IMR-90 (cell line): ENCODE results near the gene ZNF74. TPM values are rescaled to one million over a fixed set of nuclear protein-coding genes. Genes with fewer than 3 reads are reported as not detected.
"Not testable (repeated sequence)": the region's sequence is repeated elsewhere in the genome, so short reads cannot be mapped to it uniquely, and the experiment has no call there.

Experiments
- ATAC-seq: fragments of 200-7000 bp; cut with Tn5 transposase; 2 replicates; pipeline ENCODE4 v1.9.1; 2020; ENCODE audit warnings: low read depth, mild to moderate bottlenecking, moderate library complexity
- BruUV-seq: library from RNA; stranded (reverse); fragments of 400-500 nt; replicated peaks from 2 replicates; lab custom pipeline; 2021; lab: Mats Ljungman, UMichigan
- CTCF ChIA-PET: fragments of 300-600 bp; formaldehyde crosslinking; extraction: SDS; loops from one replicate; lab custom pipeline; 2021; ENCODE audit warnings: antibody characterized with exemption; lab: Yijun Ruan, JAX
- POLR2A ChIA-PET: fragments of 300-600 bp; sonication (Branson Sonifier 250); formaldehyde crosslinking; loops from one replicate; lab custom pipeline; 2022; ENCODE audit warnings: antibody characterized with exemption; ENCODE audit not compliant: unreplicated experiment; lab: Charles Lee
- DNase-seq: peaks from one replicate; pipeline ENCODE4 v3.0.0; 2013
- H2AFZ ChIP-seq: replicated peaks from 2 replicates; pipeline ENCODE3; 2013; ENCODE audit warnings: low read length, mild to moderate bottlenecking; ENCODE audit not compliant: poor library complexity
- H2AK5ac ChIP-seq: 2 replicates; pipeline ENCODE4 v1.6.1; 2013; ENCODE audit warnings: low read depth, low read length, inconsistent platforms
- H2AK9ac ChIP-seq: replicated peaks from 2 replicates; pipeline ENCODE3; 2013; ENCODE audit warnings: mild to moderate bottlenecking, low read depth, low read length, moderate library complexity; ENCODE audit not compliant: poor library complexity
- H2BK120ac ChIP-seq: 2 replicates; pipeline ENCODE4 v1.6.1; 2013; ENCODE audit warnings: low read depth, low read length, inconsistent platforms
- H2BK15ac ChIP-seq: 3 replicates; pipeline ENCODE4 v1.6.1; 2013; ENCODE audit warnings: low read depth, low read length, inconsistent platforms
- H2BK20ac ChIP-seq: 2 replicates; pipeline ENCODE4 v1.6.1; 2013; ENCODE audit warnings: low read depth, mild to moderate bottlenecking, inconsistent platforms, low read length, moderate library complexity
- H2BK5ac ChIP-seq: 2 replicates; pipeline ENCODE4 v1.6.1; 2013; ENCODE audit warnings: mild to moderate bottlenecking, low read depth, low read length, inconsistent platforms; ENCODE audit not compliant: poor library complexity, severe bottlenecking
- H3K14ac ChIP-seq: replicated peaks from 2 replicates; pipeline ENCODE4 v1.6.1; 2013; ENCODE audit warnings: low read depth, low read length, inconsistent platforms
- H3K18ac ChIP-seq: 2 replicates; pipeline ENCODE4 v1.6.1; 2013; ENCODE audit warnings: low read depth, low read length, control low read depth
- H3K23ac ChIP-seq: 2 replicates; pipeline ENCODE4 v1.6.1; 2013; ENCODE audit warnings: low read depth, low read length, inconsistent platforms
- H3K27ac ChIP-seq: 2 replicates; pipeline ENCODE4 v1.5.1; 2013; ENCODE audit warnings: mild to moderate bottlenecking, control low read depth, low read length; ENCODE audit not compliant: insufficient read depth
- H3K27me3 ChIP-seq: 2 replicates; pipeline ENCODE4 v1.6.1; 2013; ENCODE audit warnings: low read length; ENCODE audit not compliant: control insufficient read depth, insufficient read depth
- H3K36me3 ChIP-seq: 2 replicates; pipeline ENCODE4 v1.6.1; 2013; ENCODE audit warnings: low read length, mixed read lengths; ENCODE audit not compliant: control insufficient read depth, insufficient read depth
- H3K4ac ChIP-seq: 2 replicates; pipeline ENCODE4 v1.6.1; 2013; ENCODE audit warnings: low read depth, low read length, inconsistent platforms
- H3K4me1 ChIP-seq: 2 replicates; pipeline ENCODE4 v1.6.1; 2013; ENCODE audit warnings: low read length, mixed read lengths; ENCODE audit not compliant: control insufficient read depth, insufficient read depth
- H3K4me2 ChIP-seq: 2 replicates; pipeline ENCODE4 v1.6.1; 2013; ENCODE audit warnings: low read depth, mild to moderate bottlenecking, control low read depth, low read length, moderate library complexity
- H3K4me3 ChIP-seq: 2 replicates; pipeline ENCODE4 v1.5.1; 2013; ENCODE audit warnings: low read depth, mild to moderate bottlenecking, control low read depth, low read length, moderate library complexity; ENCODE audit not compliant: insufficient read depth
- H3K56ac ChIP-seq: 2 replicates; pipeline ENCODE4 v1.6.1; 2013; ENCODE audit warnings: low read length, inconsistent platforms; ENCODE audit not compliant: insufficient read depth; ENCODE audit errors: extremely low read depth
- H3K79me1 ChIP-seq, 2 experiments: 2 replicates each; pipeline ENCODE4 v1.6.1; 2013; ENCODE audit warnings: low read length in 2 of 2, inconsistent platforms in 1 of 2, low read depth in 1 of 2
- H3K9ac ChIP-seq: 2 replicates; pipeline ENCODE4 v1.6.1; 2013; ENCODE audit warnings: low read depth, low read length, control low read depth
- H3K9me1 ChIP-seq: 2 replicates; pipeline ENCODE4 v1.6.1; 2013; ENCODE audit warnings: low read length, inconsistent platforms; ENCODE audit not compliant: insufficient read depth
- H3K9me3 ChIP-seq: 2 replicates; pipeline ENCODE4 v1.6.1; 2013; ENCODE audit warnings: low read length; ENCODE audit not compliant: control insufficient read depth, insufficient read depth
- H4K20me1 ChIP-seq: 2 replicates; pipeline ENCODE4 v1.6.1; 2013; ENCODE audit warnings: low read length, inconsistent platforms; ENCODE audit not compliant: insufficient read depth
- H4K5ac ChIP-seq: 2 replicates; pipeline ENCODE4 v1.6.1; 2013; ENCODE audit warnings: mild to moderate bottlenecking, low read depth, low read length, control low read depth
- H4K8ac ChIP-seq, 2 experiments: 2 replicates each; pipeline ENCODE4 v1.6.1; 2013; ENCODE audit warnings: low read depth in 2 of 2, low read length in 2 of 2, control low read depth in 1 of 2, inconsistent platforms in 1 of 2
- H4K91ac ChIP-seq: 2 replicates; pipeline ENCODE4 v1.6.1; 2013; ENCODE audit warnings: low read depth, low read length, inconsistent platforms; ENCODE audit not compliant: insufficient read depth
- WGBS, 2 experiments: methylation state at CpG; one replicate each; pipeline versions ENCODE4 v1.1.5 to v1.1.7; 2013; ENCODE audit warnings: missing lambda C conversion rate in 2 of 2; ENCODE audit not compliant: insufficient read length in 1 of 2; ENCODE audit errors: extremely low coverage in 2 of 2; 5-methylcytosine and 5-hydroxymethylcytosine counted together
- dilution Hi-C: fragments of 300-500 bp; cut with HindIII; formaldehyde crosslinking; loops from one replicate; pipeline ENCODE4 v1.14.3; 2018; ENCODE audit warnings: low sequenced_read_pairs; ENCODE audit not compliant: unreplicated experiment
- in situ Hi-C: fragments of 300-500 bp; cut with MboI; formaldehyde crosslinking; loops from 3 replicates; pipeline ENCODE4 v1.14.3; 2019; ENCODE audit warnings: low sequenced_read_pairs, inconsistent platforms, mixed read lengths
- intact Hi-C: fragments of 100-400 bp; cut with micrococcal nuclease; formaldehyde crosslinking; loops from 2 replicates; pipeline ENCODE4 v1.10.0; 2022
- polyA plus RNA-seq, 3 experiments: library from polyadenylated mRNA; depleted of rRNA; stranded (reverse); fragments of >200 nt; gene quantifications; 2 replicates each; pipeline ENCODE4 v1.2.3, GENCODE V29; 2012; ENCODE audit warnings: low replicate concordance in 1 of 3
- total RNA-seq: library from RNA; depleted of rRNA; stranded (reverse); fragments of >200 nt; gene quantifications from 2 replicates; pipeline ENCODE4 v1.2.3, GENCODE V29; 2012

Gene ZNF74
- total and polyA plus RNA-seq, 2 of the 4 experiments (the other 2 are of a cell fraction) = 7.5 to 8.4 TPM

GRCh38 chr22:20374130-20374529, 19.8 kb upstream of the ZNF74 start:
- H3K56ac ChIP-seq, H3K79me1 ChIP-seq, H2BK15ac ChIP-seq, CTCF ChIA-PET, H3K4me3 ChIP-seq, H2AK5ac ChIP-seq, BruUV-seq, intact Hi-C loops, H3K27ac ChIP-seq, H3K9me3 ChIP-seq, H3K27me3 ChIP-seq, H3K4me1 ChIP-seq, H4K8ac ChIP-seq, H3K14ac ChIP-seq, H2BK20ac ChIP-seq, H3K4me2 ChIP-seq, H2BK120ac ChIP-seq, H4K5ac ChIP-seq, H3K9me1 ChIP-seq, H4K91ac ChIP-seq, H2AK9ac ChIP-seq, DNase-seq, ATAC-seq, H3K4ac ChIP-seq, POLR2A ChIA-PET, H3K23ac ChIP-seq, in situ Hi-C loops, H2BK5ac ChIP-seq, H2AFZ ChIP-seq, H3K36me3 ChIP-seq, dilution Hi-C loops, H3K18ac ChIP-seq, H3K9ac ChIP-seq, H4K20me1 ChIP-seq: not testable (repeated sequence)
- WGBS, 2 experiments = no CpG with 5 or more reads among the region's 2 CpGs

GRCh38 chr22:20376281-20376680, 17.7 kb upstream of the ZNF74 start:
- intact Hi-C loops, H2BK120ac ChIP-seq, H3K4me1 ChIP-seq, H4K91ac ChIP-seq, H3K9ac ChIP-seq, H3K9me1 ChIP-seq, DNase-seq, H4K5ac ChIP-seq, H3K36me3 ChIP-seq, ATAC-seq, H3K56ac ChIP-seq, CTCF ChIA-PET, H3K14ac ChIP-seq, H3K18ac ChIP-seq, BruUV-seq, H4K20me1 ChIP-seq, H2AFZ ChIP-seq, H3K4me2 ChIP-seq, in situ Hi-C loops, H3K27ac ChIP-seq, H3K4ac ChIP-seq, H2BK20ac ChIP-seq, H2BK15ac ChIP-seq, H2AK9ac ChIP-seq, dilution Hi-C loops, H3K4me3 ChIP-seq, POLR2A ChIA-PET, H3K9me3 ChIP-seq, H4K8ac ChIP-seq, H2AK5ac ChIP-seq, H3K23ac ChIP-seq, H3K27me3 ChIP-seq, H3K79me1 ChIP-seq, H2BK5ac ChIP-seq: not testable (repeated sequence)
- WGBS, 2 experiments = 100% methylated on average over 2 of the region's 8 CpGs; no CpG with 5 or more reads in 1 of the 2 experiments
